K562 (cell line): Measurements from ENCODE around the gene KIF20A. TPM values are rescaled to one million over a fixed set of nuclear protein-coding genes. Genes with fewer than 3 reads are reported as not detected.

ENCODE experiments used
- BACH1 ChIP-seq: fragments of 200-800 bp; sonication (Bioruptor generic); IDR thresholded peaks from 2 replicates; pipeline ENCODE4 v1.6.1; 2016; ENCODE audit warnings: missing genetic modification characterization, missing compliant biosample characterization
- CC2D1A ChIP-seq: fragments of 450-650 bp; IDR thresholded peaks from 2 replicates; pipeline ENCODE4 v1.6.1; 2017; ENCODE audit warnings: mild to moderate bottlenecking
- E2F4 ChIP-seq: sonication (generic); formaldehyde crosslinking; IDR thresholded peaks from 2 replicates; pipeline ENCODE4 v1.8.0; 2022; ENCODE audit warnings: mild to moderate bottlenecking, low read depth, missing genetic modification reagents
- ETS1 ChIP-seq: conservative IDR thresholded peaks from 2 replicates; pipeline ENCODE4 v1.6.1; 2011; ENCODE audit warnings: low read depth, mild to moderate bottlenecking, low read length; ENCODE audit not compliant: control insufficient read depth
- ETV1 ChIP-seq: fragments of 450-650 bp; conservative IDR thresholded peaks from 2 replicates; pipeline ENCODE4 v1.6.1; 2016; ENCODE audit warnings: missing genetic modification characterization, control low read depth, low read depth, missing compliant biosample characterization
- GTF2F1 ChIP-seq: IDR thresholded peaks from 2 replicates; pipeline ENCODE4 v1.6.1; 2011; ENCODE audit warnings: low read depth, low read length, improper control_type of control experiment
- HCFC1 ChIP-seq: IDR thresholded peaks from 2 replicates; pipeline ENCODE4 v1.6.1; 2012; ENCODE audit warnings: low read depth, low read length, improper control_type of control experiment
- KDM5B ChIP-seq: fragments of 200-600 bp; sonication (generic); IDR thresholded peaks from 2 replicates; pipeline ENCODE4 v1.6.1; 2012; ENCODE audit warnings: low read depth, mild to moderate bottlenecking, moderate library complexity, low read length, control low read depth, inconsistent platforms; ENCODE audit not compliant: insufficient replicate concordance
- KLF10 ChIP-seq: fragments of 250-450 bp; sonication (Bioruptor Pico); IDR thresholded peaks from 2 replicates; pipeline ENCODE4 v1.6.1; 2021; ENCODE audit warnings: matching md5 sums
- MNT ChIP-seq, 2 experiments: fragments of 450-650 bp; conservative IDR thresholded peaks; 2 replicates each; pipeline ENCODE4 v1.6.1; 2017; ENCODE audit warnings: mild to moderate bottlenecking in 2 of 2, moderate library complexity in 2 of 2
- NRF1 ChIP-seq, 2 experiments: fragments of 450-650 bp; IDR thresholded peaks in 1 of 2; conservative IDR thresholded peaks in 1 of 2; 2 replicates each; pipeline ENCODE4 v1.6.1; 2014; ENCODE audit warnings: mild to moderate bottlenecking in 2 of 2
- POLR2AphosphoS2 ChIP-seq: IDR thresholded peaks from 2 replicates; pipeline ENCODE4 v1.6.1; 2012; ENCODE audit warnings: low read length, improper control_type of control experiment
- PRDM10 ChIP-seq: fragments of 450-650 bp; IDR thresholded peaks from 2 replicates; pipeline ENCODE4 v1.6.1; 2018; ENCODE audit not compliant: partially characterized antibody
- SMAD4 ChIP-seq: fragments of 250-450 bp; sonication (Bioruptor Pico); conservative IDR thresholded peaks from 2 replicates; pipeline ENCODE4 v1.8.0; 2021; ENCODE audit warnings: inconsistent platforms, mild to moderate bottlenecking, moderate library complexity
- TAF1 ChIP-seq: IDR thresholded peaks from 2 replicates; pipeline ENCODE4 v1.6.1; 2011; ENCODE audit warnings: mild to moderate bottlenecking, low read length, moderate library complexity; ENCODE audit not compliant: insufficient read depth, control insufficient read depth, severe bottlenecking; ENCODE audit errors: extremely low read depth
- ZBTB1 ChIP-seq: sonication (generic); formaldehyde crosslinking; IDR thresholded peaks from 2 replicates; pipeline ENCODE4 v1.8.1; 2023; ENCODE audit warnings: missing genetic modification reagents, low read depth, mild to moderate bottlenecking, borderline replicate concordance
- ZNF41 ChIP-seq: fragments of 250-450 bp; sonication (Bioruptor Pico); conservative IDR thresholded peaks from 2 replicates; pipeline ENCODE4 v1.4.0; 2020; ENCODE audit warnings: mild to moderate bottlenecking
- ZZZ3 ChIP-seq: fragments of 450-650 bp; IDR thresholded peaks from 2 replicates; pipeline ENCODE4 v1.6.1; 2016; ENCODE audit warnings: antibody characterized with exemption, mild to moderate bottlenecking, moderate library complexity
- polyA plus RNA-seq, 8 experiments: library from polyadenylated mRNA; depleted of rRNA in 4 of 8; stranded (reverse) in 5 of 8; unstranded in 3 of 8; fragments of >200 nt; fragmentation: Nextera tagmentation in 2 of 8; fragmentation: Illumina TruSeq in 1 of 8; extraction: Ambion mirVana in 2 of 8; extraction: Trizol in 1 of 8; gene quantifications; 2 replicates each; pipeline versions ENCODE4 v1.2.1 to v1.2.3, GENCODE V29; 2011 to 2014; ENCODE audit warnings: inconsistent platforms in 1 of 8, missing spikeins in 1 of 8
- total RNA-seq, 7 experiments: library from RNA; depleted of rRNA in 6 of 7; stranded (reverse); fragments of >200 nt in 6 of 7; fragmentation: Illumina TruSeq in 2 of 7; extraction: Trizol in 2 of 7; gene quantifications; 2 replicates each; pipeline versions ENCODE4 v1.2.1 to v1.2.3, GENCODE V29; 2011 to 2021; ENCODE audit warnings: low replicate concordance in 1 of 7

Gene KIF20A
- total and polyA plus RNA-seq, 9 of the 15 experiments (the other 6 are each of a cell fraction or from before 2014, with no cell fraction given), result 36.8 to 61.2 (median 55.5) TPM

GRCh38 chr5:138213161-138214029 lies 34.5 kb downstream of the KIF20A start, which contains the start of gene CDC23 (continued):
- peak; percentile 90; the same call in 1 of the 2 replicates for TF ChIP-seq E2F4 (CRISPR knock-in tag)
- TF ChIP-seq SMAD4 (CRISPR knock-in tag), result no peak
- TF ChIP-seq BACH1, result no peak
- TF ChIP-seq KDM5B, result peak; percentile 93
- peak; percentile 82 for TF ChIP-seq CC2D1A
- no peak for TF ChIP-seq ZBTB1
- no peak for TF ChIP-seq ETV1 (tag)
- TF ChIP-seq NRF1 (conservative IDR thresholded peaks at IDR 0.05 in 1 of 2, IDR thresholded peaks at IDR 0.05 in 1 of 2), result peak; percentile 35 to 45; a peak in 3 of 4 replicates
- no peak for TF ChIP-seq POLR2AphosphoS2
- TF ChIP-seq MNT (conservative IDR thresholded peaks at IDR 0.05), result peak in 1 of 2 experiments; percentile 75; a peak in 2 of 4 replicates
- no peak for TF ChIP-seq KLF10 (CRISPR knock-in tag)
- TF ChIP-seq PRDM10, result peak; percentile 91
- no peak for TF ChIP-seq GTF2F1
- TF ChIP-seq ZZZ3, result peak; percentile 34; the same call in 1 of the 2 replicates
- TF ChIP-seq TAF1, result peak; percentile 93
- peak; percentile 62 for TF ChIP-seq HCFC1
- TF ChIP-seq ZNF41 (CRISPR knock-in tag), result 0 out of 2 replicates have a peak, but pooled peaks have one; percentile 17
- TF ChIP-seq ETS1, result no peak; the same call in 1 of the 2 replicates
